ENCODE measurements around the gene YARS2. TPM values are rescaled to one million over a fixed set of nuclear protein-coding genes. Genes with fewer than 3 reads are reported as not detected.
"Not testable (repeated sequence)": the region's sequence is repeated elsewhere in the genome, so short reads cannot be mapped to it uniquely, and the experiment has no call there.

The YARS2 gene
- total RNA-seq, 2 experiments from 2014 or later, result 15.7 to 24.0 TPM

- H3K27me3 Mint-ChIP-seq, H3K9me3 Mint-ChIP-seq, POLR2A ChIA-PET, DNase-seq, H3K4me3 Mint-ChIP-seq, H3K27ac Mint-ChIP-seq: not testable (repeated sequence)
- peaks cover 20% of the 10 kb centered on the region for H3K4me1 Mint-ChIP-seq
- peaks cover 28% of the 10 kb centered on the region for H3K36me3 Mint-ChIP-seq (ENCODE audit: low read depth)
- CTCF ChIA-PET, result interaction anchor here (0.8 kb wide), 1 partner anchor 11 kb away, joined by 3 read pairs; no protein-coding TSS in a partner anchor
These were observed 56.3 kb downstream of the YARS2 start for GRCh38 chr12:32699437-32699836.

GRCh38 chr12:32698285-32698684 lies 57.4 kb downstream of the YARS2 start:
- H3K27ac Mint-ChIP-seq, result no peak overlapping the region
- H3K9me3 Mint-ChIP-seq, result peaks cover 6% of the 10 kb centered on the region
- POLR2A ChIA-PET, result no interaction called here
- no peak overlapping the region for H3K4me3 Mint-ChIP-seq
- peaks cover 34% of the 10 kb centered on the region for H3K36me3 Mint-ChIP-seq (ENCODE audit: low read depth)
- CTCF ChIA-PET, result interaction anchor here (0.8 kb wide), 2 partner anchors 8 to 20 kb away, joined by 3 to 4 read pairs; no protein-coding TSS in a partner anchor
- H3K27me3 Mint-ChIP-seq, result no peaks in the 10 kb centered on the region
- no peak for DNase-seq
- peaks cover 21% of the 10 kb centered on the region for H3K4me1 Mint-ChIP-seq

- Mint-ChIP-seq H3K4me3 (no peak overlapping the region), H3K36me3 (ENCODE audit: low read depth) (peaks cover 28% of the 10 kb centered on the region), H3K9me3 (peaks cover 6% of the 10 kb centered on the region), H3K27me3 (no peaks in the 10 kb centered on the region), H3K27ac (no peak overlapping the region), H3K4me1 (peaks cover 22% of the 10 kb centered on the region)
- POLR2A ChIA-PET, result no interaction called here
- no peak for DNase-seq
- CTCF ChIA-PET, result no interaction called here
These were observed 58.3 kb downstream of the YARS2 start for GRCh38 chr12:32697445-32697844.

Other genes starting within 250 kb of the YARS2 start
- gene DNM1L, start 76.6 kb downstream of the YARS2 start, total RNA-seq, result 10 to 100 TPM; 60.7 to 60.9 TPM
- not detected for gene PKP2, start 140.9 kb upstream of the YARS2 start, total RNA-seq

Measured in activated CD4-positive, alpha-beta T cell treated with anti-CD3 and anti-CD28 coated beads, Interleukin-2, amount 10 ng/mL, durations not matched to agents 7 days and 5 days (primary cell).